HG02571 (cell line): ENCODE results near the gene SF1.

Source experiments
- ATAC-seq: cut with Tn5 transposase; IDR thresholded peaks from one replicate; pipeline ENCODE4 v1.9.1; 2021; ENCODE audit warnings: mild to moderate bottlenecking, moderate library complexity; ENCODE audit not compliant: unreplicated experiment

The SF1 gene

GRCh38 chr11:64728757-64729365, 49.5 kb downstream of the SF1 start:
- ATAC-seq: no peak

- ATAC-seq: no peak
Measured at GRCh38 chr11:64726867-64727530, 51.3 kb downstream of the SF1 start.

GRCh38 chr11:64726211-64726641, 52.1 kb downstream of the SF1 start:
- ATAC-seq: no peak

- no peak for ATAC-seq
Measured at GRCh38 chr11:64724863-64725532, 53.3 kb downstream of the SF1 start.

- no peak for ATAC-seq
Measured at GRCh38 chr11:64723907-64724862, 54.2 kb downstream of the SF1 start.

GRCh38 chr11:64723117-64723906, 55.0 kb downstream of the SF1 start, which contains the start of gene NRXN2:
NRXN2 (minus strand) TSS chr11:64723197; CDS start chr11:64713699, 9,498 bp downstream.
- ATAC-seq: peak; percentile 78

GRCh38 chr11:64722141-64723065, 55.9 kb downstream of the SF1 start:
- no peak for ATAC-seq

- no peak for ATAC-seq
Measured at GRCh38 chr11:64721359-64721699, 57.0 kb downstream of the SF1 start.

GRCh38 chr11:64720640-64721358, 57.5 kb downstream of the SF1 start:
- ATAC-seq: no peak

- no peak for ATAC-seq
Measured at GRCh38 chr11:64720167-64720566, 58.2 kb downstream of the SF1 start.

GRCh38 chr11:64719406-64719805, 58.9 kb downstream of the SF1 start:
- ATAC-seq: no peak

GRCh38 chr11:64718780-64719124, 59.6 kb downstream of the SF1 start:
- ATAC-seq: no peak

GRCh38 chr11:64718084-64718779, 60.1 kb downstream of the SF1 start:
- ATAC-seq: no peak

GRCh38 chr11:64717268-64717578, 61.1 kb downstream of the SF1 start:
- ATAC-seq: no peak

- ATAC-seq: no peak
Measured at GRCh38 chr11:64716473-64717267, 61.7 kb downstream of the SF1 start.

GRCh38 chr11:64715756-64716472, 62.4 kb downstream of the SF1 start:
- no peak for ATAC-seq

GRCh38 chr11:64715110-64715509, 63.2 kb downstream of the SF1 start:
- no peak for ATAC-seq
